NCI-H146 treated with DMSO at 0.1 percent for 48 hours (cell line): ENCODE data around the gene NCAM1.

Experiments used
- DNase-seq: peaks from one replicate; lab custom pipeline; 2025; ENCODE audit not compliant: unreplicated experiment; lab: John Stamatoyannopoulos, UW

The NCAM1 gene

GRCh38 chr11:112968941-112969713 is 7.9 kb downstream of the NCAM1 start:
- DNase-seq, result no peak

GRCh38 chr11:112971195-112971594 is 10.0 kb downstream of the NCAM1 start:
- no peak for DNase-seq

- no peak for DNase-seq
These were observed 10.6 kb downstream of the NCAM1 start for GRCh38 chr11:112971827-112972226.

DNA sequence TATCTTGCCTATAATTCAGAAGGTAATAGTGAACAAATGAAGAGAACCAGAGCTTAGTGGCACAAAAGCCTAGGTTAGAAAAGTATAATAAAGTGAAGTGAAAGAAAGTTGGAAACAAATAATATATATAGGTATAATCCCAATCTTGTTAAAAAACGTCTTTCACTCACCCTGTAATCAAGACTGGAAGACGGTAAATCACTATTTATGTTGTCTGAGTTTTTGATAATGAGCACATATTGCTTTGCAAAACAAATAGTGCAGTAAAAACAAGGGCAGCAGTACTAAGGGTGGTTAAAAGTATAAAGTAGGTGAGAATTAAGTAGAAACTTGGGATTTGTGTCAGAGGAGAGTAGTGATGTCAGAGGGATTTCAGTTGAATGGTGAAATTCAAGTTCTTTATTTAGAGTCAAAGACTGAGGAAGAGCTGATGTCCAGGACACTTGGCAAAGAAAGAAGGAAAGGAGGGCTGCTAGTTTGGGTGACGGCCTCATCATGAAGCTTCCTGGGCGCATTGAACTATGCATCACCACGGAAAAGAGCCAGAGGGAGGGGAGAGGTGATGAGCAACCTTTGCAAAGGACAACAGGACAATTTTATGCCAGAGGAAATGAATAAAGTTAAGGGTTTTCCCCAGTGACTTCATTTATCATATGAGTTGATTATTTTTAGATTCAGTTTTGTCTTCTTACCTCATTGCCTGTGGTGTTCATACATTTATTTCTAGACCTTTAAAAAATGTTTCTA is 11.4 kb downstream of the NCAM1 start:
- no peak for DNase-seq

- no peak for DNase-seq
These were observed 13.8 kb downstream of the NCAM1 start for GRCh38 chr11:112975051-112975450.

DNA sequence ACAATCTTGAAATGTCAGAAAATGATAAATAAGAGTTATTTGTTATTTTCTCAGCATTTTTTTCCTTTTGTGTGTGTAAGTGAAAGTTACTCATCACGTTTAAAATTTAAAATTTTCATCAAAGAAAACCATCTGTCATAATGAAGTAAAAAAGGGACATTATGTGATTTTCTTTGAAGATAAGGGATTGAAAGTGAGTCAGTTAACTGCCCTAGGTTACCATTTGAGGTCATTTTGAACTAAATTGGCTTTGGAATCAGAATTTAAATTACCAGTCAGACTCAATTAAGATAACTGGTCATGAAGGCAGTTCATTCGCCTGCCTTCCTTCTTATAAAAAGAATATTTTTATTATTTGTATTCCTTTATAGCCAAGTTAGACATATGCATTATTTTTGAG is 14.3 kb downstream of the NCAM1 start:
- DNase-seq, result no peak

GRCh38 chr11:112977755-112978154 is 16.5 kb downstream of the NCAM1 start:
- DNase-seq, result no peak

DNA sequence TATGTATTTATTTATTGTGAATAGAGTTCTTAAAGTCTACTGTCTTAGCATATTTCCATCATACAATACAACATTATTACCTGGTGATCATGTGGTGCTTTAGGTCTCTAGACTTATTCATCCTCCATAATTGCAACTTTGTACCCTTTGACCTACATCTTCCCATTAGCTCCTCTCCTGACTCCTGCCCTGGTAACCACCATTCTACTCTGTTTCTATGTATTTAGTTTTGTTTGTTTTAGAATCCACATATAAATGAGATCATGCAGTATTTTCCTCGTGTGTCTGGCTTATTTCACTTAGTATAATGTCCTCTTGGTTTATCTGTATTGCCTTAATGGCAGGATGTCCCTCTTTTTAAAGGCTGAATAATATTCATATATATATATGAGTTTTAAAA is 22.7 kb downstream of the NCAM1 start:
- peak; percentile 81 for DNase-seq

- no peak for DNase-seq
These were observed 28.0 kb downstream of the NCAM1 start for GRCh38 chr11:112989198-112989597.

DNA sequence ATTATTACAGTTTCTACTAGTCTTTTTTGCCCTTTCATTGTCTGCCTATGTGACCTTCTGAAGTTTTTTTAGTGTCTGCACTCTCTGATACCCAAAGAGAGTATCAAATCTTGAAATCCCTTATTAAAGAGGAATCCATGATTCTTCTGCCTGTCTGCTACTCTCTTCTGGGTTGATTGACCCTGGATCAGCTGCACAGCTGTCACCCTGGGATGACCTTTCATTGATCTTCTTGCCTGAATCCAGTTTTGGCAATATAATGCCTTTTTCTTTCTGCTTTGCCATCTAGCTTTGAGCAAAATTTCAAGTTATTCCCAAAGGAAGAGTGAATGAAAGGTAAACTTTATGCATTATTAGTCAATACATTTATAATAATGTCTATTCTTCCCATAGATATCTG is 32.6 kb downstream of the NCAM1 start:
- no peak for DNase-seq

DNA sequence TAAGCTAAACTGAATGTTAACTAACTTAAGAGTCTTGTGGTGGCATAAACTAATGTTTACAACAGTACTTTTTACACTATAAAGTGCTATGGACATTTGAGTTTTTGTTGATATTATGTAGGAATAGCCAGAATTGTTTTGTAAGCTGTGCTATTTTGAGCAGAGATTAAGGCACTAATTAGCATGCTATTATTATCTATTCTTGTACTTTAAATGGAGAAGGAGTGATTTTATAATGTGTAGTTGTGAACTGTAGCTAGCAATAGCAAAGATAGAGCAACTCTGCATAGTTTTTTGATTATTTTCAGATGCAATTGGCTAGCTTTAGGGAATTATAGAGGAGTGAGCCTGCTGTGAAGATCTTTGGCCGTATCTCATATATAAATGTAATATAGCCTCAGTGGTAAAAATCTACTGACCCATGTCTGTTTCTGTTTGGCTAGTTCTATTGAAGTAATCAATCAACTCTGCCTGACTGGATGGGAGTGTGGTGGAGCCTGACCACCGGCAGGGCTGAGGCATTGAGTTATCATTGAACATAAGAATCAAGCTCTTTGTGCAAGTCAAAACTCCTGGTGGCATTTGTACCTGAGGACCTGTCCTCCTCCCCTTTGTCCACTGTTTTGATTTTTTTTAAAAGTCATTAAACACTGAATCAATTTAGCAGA is 34.3 kb downstream of the NCAM1 start:
- DNase-seq, result no peak

DNA sequence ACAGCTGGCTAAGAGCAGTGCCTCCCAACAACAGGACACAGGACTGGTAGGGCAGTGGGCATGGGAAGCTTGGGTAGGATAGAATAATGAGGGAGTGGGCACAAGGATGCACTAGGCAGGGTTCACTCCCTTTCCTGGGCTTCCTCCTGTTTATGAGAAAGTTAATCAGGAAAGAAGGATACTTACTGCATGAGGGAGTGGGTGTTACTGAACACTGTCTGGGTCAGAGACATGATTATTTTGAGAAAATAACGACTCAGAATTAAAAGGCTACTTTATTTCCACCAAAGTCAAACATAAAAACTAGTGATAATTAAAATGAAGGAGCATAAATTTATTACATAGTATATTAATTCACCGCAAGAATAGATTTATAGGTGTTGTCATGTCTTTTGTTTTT is 35.8 kb downstream of the NCAM1 start:
- DNase-seq, result no peak

GRCh38 chr11:112997857-112998466 is 36.7 kb downstream of the NCAM1 start:
- no peak for DNase-seq

DNA sequence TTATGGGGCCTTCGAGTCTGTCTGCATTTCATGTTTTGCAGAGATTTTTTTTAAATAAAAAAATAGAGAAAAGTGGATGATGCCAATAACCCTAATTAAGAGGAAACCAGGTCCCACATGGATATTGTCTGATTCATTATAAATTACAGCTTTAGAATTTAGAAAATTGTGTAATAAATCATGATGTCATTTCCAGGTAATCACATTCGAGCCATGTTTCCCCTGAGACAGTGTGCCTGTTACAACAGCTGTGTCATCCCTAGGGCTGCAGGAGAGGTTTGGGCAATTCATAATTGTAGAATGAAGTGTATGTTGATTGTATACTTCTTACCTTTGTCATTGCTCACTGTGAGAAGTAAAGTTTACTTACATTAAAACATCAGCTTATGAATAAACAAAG is 38.3 kb downstream of the NCAM1 start:
- peak; percentile 23 for DNase-seq

DNA sequence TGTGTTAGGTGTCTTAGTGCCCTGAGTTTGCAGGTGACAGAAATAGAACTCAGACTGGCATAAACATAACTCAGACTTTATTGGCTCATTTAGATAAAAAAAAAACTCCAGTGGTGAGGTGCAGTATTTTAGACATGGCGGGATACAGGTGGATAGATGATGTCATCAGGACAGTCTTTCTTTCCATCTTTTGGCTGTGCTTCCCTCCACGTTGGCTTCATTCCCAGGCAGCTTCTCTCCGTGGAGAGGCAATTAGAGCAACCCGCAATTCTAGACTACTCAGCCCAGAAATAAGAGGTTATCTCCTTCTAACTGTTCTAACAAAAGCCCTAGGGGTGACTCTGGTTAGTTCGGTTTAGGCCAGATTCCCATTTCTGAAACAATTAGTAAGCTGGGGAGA is 40.5 kb downstream of the NCAM1 start:
- DNase-seq, result peak; percentile 17

GRCh38 chr11:113006896-113007445 is 45.8 kb downstream of the NCAM1 start:
- no peak for DNase-seq

GRCh38 chr11:113014262-113015097 is 53.3 kb downstream of the NCAM1 start:
- no peak for DNase-seq

- DNase-seq, result no peak
These were observed 53.9 kb downstream of the NCAM1 start for GRCh38 chr11:113015098-113015455.

GRCh38 chr11:113016905-113017304 is 55.7 kb downstream of the NCAM1 start:
- no peak for DNase-seq

- no peak for DNase-seq
These were observed 57.7 kb downstream of the NCAM1 start for GRCh38 chr11:113018913-113019312.
